HG03066 (cell line): ENCODE results near the gene EYA2.

Source experiments
- ATAC-seq: cut with Tn5 transposase; IDR thresholded peaks from one replicate; pipeline ENCODE4 v1.9.1; 2021; ENCODE audit warnings: low read depth; ENCODE audit not compliant: unreplicated experiment

EYA2 gene

DNA sequence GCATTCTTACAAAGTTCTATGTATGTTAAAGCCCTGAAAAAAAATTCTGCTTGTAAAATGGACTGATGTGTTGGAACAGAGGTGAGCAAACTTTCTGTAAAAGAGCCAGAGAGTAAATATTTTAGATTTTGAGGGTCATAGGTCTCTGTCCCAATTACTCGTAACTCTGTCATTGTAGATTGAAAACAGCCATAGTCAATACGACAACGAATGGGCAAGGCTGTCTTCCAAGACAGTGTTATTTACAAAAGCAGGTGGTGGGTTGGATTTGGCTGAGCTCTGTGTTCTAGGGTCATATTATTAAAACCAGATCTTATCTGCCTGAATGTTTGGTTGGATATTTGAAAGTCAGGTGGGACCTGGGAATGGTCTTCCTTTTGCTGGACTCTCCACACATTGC is 135.2 kb downstream of the EYA2 start:
- ATAC-seq = no peak

DNA sequence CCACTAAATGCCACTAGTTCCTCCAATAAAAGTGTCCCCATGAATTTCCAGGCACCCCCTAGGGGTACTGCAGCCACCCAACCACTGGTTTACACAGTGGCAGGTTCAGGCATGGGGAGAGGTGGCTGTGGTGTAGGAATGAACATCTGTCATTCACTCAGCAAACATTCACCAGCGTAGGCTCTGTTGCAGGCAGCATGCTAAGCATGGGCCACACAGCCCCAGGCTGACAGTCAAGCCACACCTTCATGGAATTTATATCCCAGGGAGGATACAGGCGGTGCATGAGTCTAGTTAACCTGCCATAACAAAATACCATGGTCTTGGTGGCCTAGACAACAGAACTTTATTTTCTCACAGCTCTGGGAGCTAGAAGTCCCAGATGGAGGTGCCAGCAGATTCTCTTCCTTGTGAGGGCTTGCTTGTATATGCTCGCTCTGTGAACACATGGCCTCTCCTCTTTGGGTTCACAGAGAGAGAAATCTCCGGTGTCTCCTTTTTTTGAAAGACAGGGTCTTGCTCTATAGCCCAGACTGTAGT is 135.7 kb downstream of the EYA2 start:
- ATAC-seq = no peak

DNA sequence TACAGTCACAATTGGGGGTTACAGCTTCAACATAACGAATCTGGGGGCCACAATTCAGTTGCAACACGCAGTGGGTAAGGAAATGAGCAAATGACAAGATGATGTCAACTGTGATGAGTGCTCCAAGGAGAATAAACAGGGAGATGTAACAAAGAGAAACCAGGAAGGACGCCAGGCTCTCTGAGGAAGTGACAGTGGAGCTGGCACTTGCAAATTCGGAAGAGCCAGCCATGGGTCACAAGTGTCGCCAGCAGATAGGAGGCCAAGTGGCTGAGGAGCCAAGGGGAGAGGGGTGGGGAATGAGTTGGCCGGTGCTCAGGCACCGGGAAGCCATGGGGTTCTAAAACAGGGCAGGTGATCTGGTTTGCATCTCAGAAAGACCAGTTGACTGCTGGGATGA is 136.4 kb downstream of the EYA2 start:
- no peak for ATAC-seq

DNA sequence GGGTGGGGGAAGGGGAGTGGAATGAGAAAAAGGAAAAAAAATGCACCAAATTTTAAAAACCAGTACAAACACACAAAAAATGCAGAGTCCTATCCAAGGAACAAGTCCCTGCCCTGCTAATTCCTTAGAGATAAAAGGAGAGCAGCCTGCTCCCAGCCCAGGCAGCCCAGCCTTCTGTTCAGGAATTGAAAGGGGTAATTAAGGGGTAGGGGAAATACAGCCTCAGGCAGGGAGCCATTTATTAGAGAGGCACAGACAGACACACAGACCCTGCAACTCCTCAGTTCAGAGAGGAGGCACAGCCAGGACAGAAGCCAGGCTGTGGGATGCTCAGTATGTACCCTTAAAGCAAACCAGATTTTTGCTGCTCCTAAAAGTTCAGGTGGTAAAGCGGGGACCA is 137.2 kb downstream of the EYA2 start:
- no peak for ATAC-seq

DNA sequence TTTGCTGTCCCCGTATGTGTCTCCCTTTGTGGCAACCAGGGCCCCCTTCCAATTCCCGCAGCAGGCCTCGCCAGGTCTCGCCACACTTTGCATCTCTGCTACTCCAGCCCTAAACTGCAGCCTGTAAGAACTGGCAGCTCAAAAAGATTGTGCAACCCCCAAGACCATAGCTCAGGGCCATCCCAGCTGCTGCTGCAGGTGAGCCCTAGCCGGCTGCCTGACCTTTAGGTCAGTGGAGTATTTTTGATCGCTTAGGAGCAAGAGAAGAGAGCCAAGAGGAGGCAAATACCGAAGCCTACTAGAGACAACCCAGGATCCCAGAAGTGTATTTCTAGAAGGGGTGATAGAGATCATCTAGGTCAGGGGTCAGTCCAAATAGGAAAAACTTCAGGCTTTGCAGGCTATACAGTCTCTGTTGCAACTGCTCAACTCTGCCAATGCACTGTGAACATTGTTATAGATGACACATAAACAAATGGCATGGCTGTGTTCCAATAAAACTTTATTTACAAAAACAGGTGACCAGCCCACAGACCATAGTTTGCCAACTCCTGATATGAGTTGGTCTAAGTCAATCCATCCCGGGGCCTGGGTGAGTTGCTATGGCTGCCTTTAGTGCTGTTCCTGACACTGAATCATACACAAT is 138.4 kb downstream of the EYA2 start:
- ATAC-seq = no peak

GRCh38 chr20:47033665-47034064 is 139.0 kb downstream of the EYA2 start:
- no peak for ATAC-seq

GRCh38 chr20:47035026-47035590 is 140.5 kb downstream of the EYA2 start:
- no peak for ATAC-seq

- ATAC-seq = no peak
Observed at GRCh38 chr20:47036091-47036870, 141.6 kb downstream of the EYA2 start.

DNA sequence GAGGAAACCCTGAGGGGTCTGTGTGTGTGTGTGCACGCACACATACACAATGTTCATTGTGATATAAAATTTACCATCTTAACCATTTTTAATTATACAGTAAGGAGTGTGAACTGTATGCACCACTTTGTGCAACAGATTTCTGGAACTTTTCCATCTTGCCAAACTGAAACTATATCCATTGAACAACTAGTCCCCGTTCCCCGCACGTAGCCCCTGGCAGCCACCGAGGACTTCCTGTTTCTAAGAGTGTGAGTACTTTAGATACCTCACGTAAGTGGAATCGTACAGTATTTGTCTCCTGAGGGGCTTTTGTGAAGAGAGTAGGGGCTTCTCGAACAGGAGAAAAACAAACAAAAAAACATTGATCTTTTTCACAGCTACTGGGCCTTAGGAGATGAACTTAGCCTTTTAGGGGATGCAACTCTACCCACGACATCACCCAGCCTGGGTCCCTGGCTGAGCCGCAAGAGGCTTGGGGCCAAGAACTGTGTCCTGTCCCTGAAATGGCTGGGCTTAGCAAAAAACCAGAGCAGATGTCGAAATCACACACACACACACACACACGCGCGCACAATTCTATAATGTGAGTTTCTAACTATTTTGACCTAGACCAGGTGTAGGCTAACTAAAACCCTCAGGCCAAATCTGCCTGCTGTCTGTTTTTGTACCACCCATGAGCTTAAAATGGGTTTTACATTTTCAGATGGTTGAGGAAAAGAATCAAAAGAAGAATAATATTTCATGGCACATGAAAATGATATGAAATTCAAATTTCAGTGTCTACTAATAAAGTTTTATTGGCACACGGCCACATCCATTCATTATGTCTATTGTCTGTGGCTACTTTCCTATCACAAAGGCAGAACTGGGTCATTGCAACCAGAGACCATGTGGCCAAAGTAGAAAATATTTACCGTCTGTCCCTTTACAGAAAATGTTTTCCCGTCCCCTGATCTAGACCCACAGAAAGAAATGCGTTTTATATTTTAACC is 144.2 kb downstream of the EYA2 start:
- ATAC-seq = no peak

DNA sequence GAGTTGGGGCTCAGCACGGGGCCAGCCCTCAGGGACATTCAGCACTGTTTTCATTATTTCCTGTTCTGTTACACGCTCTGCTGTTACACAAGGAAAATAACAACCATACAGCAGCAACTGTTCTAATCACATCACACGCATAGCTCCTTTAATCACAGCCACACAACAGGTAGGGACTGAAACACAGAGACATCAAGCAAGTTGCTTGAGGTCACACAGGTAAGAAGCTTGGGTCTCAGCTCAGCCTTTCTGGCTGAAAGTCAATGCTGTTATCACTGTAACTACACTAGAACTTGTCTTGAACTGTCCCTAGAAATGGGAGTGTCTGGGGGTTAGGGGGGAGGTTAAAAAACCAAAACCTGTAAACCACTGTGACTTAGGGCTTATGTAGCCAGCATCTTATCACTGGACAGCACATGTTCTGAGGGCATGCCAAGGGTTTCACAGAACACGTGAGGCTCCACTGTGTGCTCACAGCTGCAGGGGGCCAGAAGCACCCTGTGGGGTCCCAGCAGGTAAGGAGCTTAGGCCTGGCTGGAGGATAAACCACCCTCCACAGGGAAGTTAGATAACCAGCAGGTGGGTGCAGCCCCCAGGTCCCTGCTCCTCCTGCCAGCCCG is 146.0 kb downstream of the EYA2 start:
- no peak for ATAC-seq

DNA sequence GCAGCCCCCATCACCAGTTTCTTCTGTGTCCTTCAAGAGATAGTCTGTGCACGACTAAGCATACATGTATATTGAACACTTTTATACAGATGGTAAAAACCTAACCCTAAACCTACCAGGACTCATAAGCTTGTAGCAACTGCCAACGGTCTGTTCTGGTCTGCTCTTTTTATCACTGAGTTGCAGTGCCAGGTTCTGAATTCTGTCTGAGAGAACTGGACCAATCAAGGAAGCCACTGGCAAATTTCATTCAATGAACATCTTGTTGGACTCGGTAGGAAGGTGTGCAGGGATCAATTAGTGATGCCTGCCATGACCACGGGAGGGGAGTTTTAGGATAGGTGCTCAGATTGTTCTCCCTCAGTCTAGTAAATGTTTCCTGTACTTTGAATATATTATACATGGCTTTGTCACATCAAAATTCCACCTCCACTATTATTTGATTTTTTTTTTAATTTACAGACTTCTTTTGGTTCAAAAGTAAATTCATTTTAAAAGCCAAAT is 146.8 kb downstream of the EYA2 start:
- no peak for ATAC-seq

DNA sequence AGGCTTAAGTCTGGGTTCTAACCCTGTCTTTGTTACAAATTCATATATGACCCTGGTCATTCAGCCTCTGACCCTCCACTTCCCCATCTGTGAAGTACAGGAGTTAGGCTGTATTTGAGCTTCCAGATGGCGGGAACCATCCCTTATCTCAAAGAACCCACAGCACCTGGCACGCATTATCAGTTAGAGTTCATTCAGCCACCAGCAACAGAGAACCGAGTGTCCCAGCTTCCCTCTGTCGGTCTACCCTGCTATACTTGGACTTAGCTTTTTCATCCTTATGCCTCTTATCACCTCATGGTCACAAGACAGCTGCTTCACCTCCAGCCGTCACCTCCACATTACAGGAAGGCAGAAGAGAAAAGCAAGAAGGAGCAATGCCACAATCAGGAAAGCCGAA is 147.8 kb downstream of the EYA2 start:
- ATAC-seq = no peak

GRCh38 chr20:47043086-47043485 is 148.4 kb downstream of the EYA2 start:
- no peak for ATAC-seq

GRCh38 chr20:47044938-47045337 is 150.3 kb downstream of the EYA2 start:
- no peak for ATAC-seq

DNA sequence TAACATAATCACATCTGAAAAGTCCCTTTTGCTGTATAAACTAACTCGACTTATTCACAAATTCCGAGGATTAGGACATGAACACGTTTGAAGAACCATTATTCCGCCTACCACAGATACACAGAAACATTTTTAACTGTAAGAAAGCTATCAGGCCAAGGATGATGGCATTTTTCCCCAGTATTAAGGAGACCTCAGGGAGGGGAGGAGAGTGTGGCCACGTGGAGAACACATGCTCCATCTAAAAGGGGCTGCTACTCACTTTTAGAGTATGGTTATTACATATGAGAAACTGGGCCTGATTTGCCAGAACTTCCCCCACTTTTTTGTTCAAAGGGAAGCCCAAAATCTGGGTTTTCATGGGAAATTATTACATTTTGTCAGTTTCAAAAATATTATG is 153.4 kb downstream of the EYA2 start:
- no peak for ATAC-seq

DNA sequence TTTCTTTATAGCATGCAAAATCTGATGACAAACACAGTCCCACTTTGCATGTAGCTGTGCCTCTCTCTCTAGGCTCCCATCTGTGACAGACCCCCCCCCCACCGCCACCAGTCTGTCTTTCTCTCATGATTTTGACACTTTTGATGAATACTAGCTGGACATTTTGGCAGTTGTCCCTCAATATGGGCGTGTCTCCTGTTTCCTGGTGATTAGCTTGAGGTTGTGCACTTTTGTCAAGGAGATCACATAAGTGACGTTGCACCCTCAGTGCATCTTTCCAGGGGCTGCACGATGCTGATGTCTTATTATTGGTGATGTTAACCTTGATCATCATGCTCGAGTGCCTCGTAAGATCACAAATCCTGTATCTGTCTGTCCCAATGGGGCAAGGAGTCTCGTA is 155.1 kb downstream of the EYA2 start:
- ATAC-seq = no peak

GRCh38 chr20:47050996-47051395 is 156.4 kb downstream of the EYA2 start:
- no peak for ATAC-seq

DNA sequence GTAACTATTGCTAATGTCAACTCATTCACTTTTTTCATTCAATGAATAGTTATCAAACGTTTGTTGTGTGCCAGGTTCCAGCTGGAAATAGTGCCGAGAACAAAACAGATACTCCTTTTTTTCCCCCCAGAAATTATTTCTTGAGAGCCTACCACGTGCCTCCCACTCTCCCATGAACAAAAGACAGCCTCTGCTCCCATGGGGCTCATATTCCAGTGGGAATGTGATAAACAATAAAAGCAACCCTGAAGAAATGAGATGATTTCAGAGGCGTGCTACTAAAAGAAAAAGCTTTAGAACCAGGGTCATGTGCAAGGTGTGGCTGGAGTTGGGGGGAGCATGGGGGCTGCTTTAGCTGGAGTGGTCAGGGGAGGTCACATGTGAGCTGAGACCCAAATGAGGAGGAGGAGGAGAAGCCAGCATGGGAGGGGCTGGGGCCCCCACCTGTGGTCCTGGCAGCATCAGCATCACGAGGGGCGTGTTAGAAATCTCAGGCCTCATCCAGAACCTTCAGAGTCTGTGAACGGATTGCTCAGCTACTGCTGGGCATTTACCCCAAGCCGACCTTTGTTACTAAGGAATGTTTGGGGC is 157.4 kb downstream of the EYA2 start:
- no peak for ATAC-seq

GRCh38 chr20:47054506-47054905 is 159.9 kb downstream of the EYA2 start:
- ATAC-seq = no peak

- no peak for ATAC-seq
Observed at GRCh38 chr20:47054945-47055344, 160.3 kb downstream of the EYA2 start.
